Neural cell (in vitro differentiated cells): Measurements from ENCODE around the gene C1orf167. TPM values are rescaled to one million over a fixed set of nuclear protein-coding genes. Genes with fewer than 3 reads are reported as not detected.

Source experiments
- H2AFZ ChIP-seq: fragments of 200-600, 300-800 bp; sonication (generic), shearing (Covaris generic); 2 replicates; pipeline ENCODE4 v1.6.0; 2014; ENCODE audit warnings: low read depth, mild to moderate bottlenecking, antibody characterized with exemption, low read length, moderate library complexity
- H3F3A ChIP-seq: fragments of 200-600 bp; shearing (Covaris generic); 2 replicates; pipeline ENCODE4 v1.6.1; 2016; ENCODE audit warnings: mild to moderate bottlenecking, moderate library complexity, mixed read lengths, antibody characterized with exemption, low read length; ENCODE audit not compliant: insufficient read depth, poor library complexity, severe bottlenecking
- H3K27ac ChIP-seq: fragments of 200-600, 300-800 bp; sonication (generic), shearing (Covaris generic); 2 replicates; pipeline ENCODE4 v1.5.1; 2014; ENCODE audit warnings: mild to moderate bottlenecking, low read length, moderate library complexity
- H3K27me3 ChIP-seq: fragments of 300-800, 200-600 bp; sonication (generic), shearing (Covaris generic); 2 replicates; pipeline ENCODE4 v1.6.0; 2014; ENCODE audit warnings: mild to moderate bottlenecking, low read depth, low read length, moderate library complexity; ENCODE audit not compliant: insufficient read depth
- H3K36me3 ChIP-seq: fragments of 300-800, 200-600 bp; sonication (generic), shearing (Covaris generic); 2 replicates; pipeline ENCODE4 v1.5.1; 2014; ENCODE audit warnings: mild to moderate bottlenecking, antibody characterized with exemption, low read length, moderate library complexity; ENCODE audit not compliant: insufficient read depth
- H3K4me2 ChIP-seq: fragments of 300-800, 200-600 bp; sonication (generic), shearing (Covaris generic); 2 replicates; pipeline ENCODE4 v1.6.0; 2014; ENCODE audit warnings: mild to moderate bottlenecking, low read length
- H3K4me3 ChIP-seq: fragments of 300-800, 200-600 bp; sonication (generic), shearing (Covaris generic); 2 replicates; pipeline ENCODE4 v1.5.1; 2014; ENCODE audit warnings: mild to moderate bottlenecking, low read length, moderate library complexity
- H3K79me2 ChIP-seq: fragments of 200-600 bp; shearing (Covaris generic); replicated peaks from 2 replicates; pipeline ENCODE4 v1.6.0; 2014; ENCODE audit warnings: mild to moderate bottlenecking, low read length, moderate library complexity; ENCODE audit not compliant: insufficient read depth
- H3K9ac ChIP-seq: fragments of 300-800, 200-600 bp; sonication (generic), shearing (Covaris generic); 2 replicates; pipeline ENCODE4 v1.6.1; 2016; ENCODE audit warnings: mild to moderate bottlenecking, low read length, mixed read lengths
- H3K9me2 ChIP-seq: fragments of 200-600 bp; shearing (Covaris generic); 2 replicates; pipeline ENCODE4 v1.6.1; 2016; ENCODE audit warnings: mild to moderate bottlenecking, low read length, mixed read lengths; ENCODE audit not compliant: insufficient read depth
- H3K9me3 ChIP-seq: fragments of 200-600, 300-800 bp; sonication (generic), shearing (Covaris generic); 2 replicates; pipeline ENCODE4 v1.6.1; 2016; ENCODE audit warnings: mild to moderate bottlenecking, mixed run types, low read length, moderate library complexity, mixed read lengths
- H4K20me1 ChIP-seq: fragments of 200-600 bp; shearing (Covaris generic); 2 replicates; pipeline ENCODE4 v1.6.1; 2016; ENCODE audit warnings: mild to moderate bottlenecking, mixed run types; ENCODE audit not compliant: insufficient read depth
- EP300 ChIP-seq: fragments of 450-650 bp; conservative IDR thresholded peaks from 2 replicates; pipeline ENCODE4 v1.6.1; 2014; ENCODE audit warnings: antibody characterized with exemption, mild to moderate bottlenecking, moderate library complexity; ENCODE audit not compliant: poor library complexity, severe bottlenecking
- EZH2 ChIP-seq: fragments of 200-600, 300-800 bp; shearing (Covaris generic), sonication (generic); IDR thresholded peaks from 2 replicates; pipeline ENCODE4 v1.6.1; 2014; ENCODE audit warnings: antibody characterized with exemption, low read length, borderline replicate concordance, mild to moderate bottlenecking; ENCODE audit not compliant: insufficient read depth, poor library complexity, severe bottlenecking
- MXI1 ChIP-seq: fragments of 450-650 bp; conservative IDR thresholded peaks from 2 replicates; pipeline ENCODE4 v1.6.1; 2014; ENCODE audit warnings: antibody characterized with exemption, mild to moderate bottlenecking; ENCODE audit not compliant: poor library complexity, severe bottlenecking
- POLR2AphosphoS5 ChIP-seq: IDR thresholded peaks from 2 replicates; pipeline ENCODE4 v1.6.1; 2012
- RAD21 ChIP-seq: fragments of 450-650 bp; conservative IDR thresholded peaks from 2 replicates; pipeline ENCODE4 v1.6.1; 2014; ENCODE audit warnings: antibody characterized with exemption, mild to moderate bottlenecking, moderate library complexity
- SMC3 ChIP-seq: fragments of 450-650 bp; conservative IDR thresholded peaks from 2 replicates; pipeline ENCODE4 v1.6.1; 2014; ENCODE audit warnings: antibody characterized with exemption, mild to moderate bottlenecking, moderate library complexity; ENCODE audit not compliant: poor library complexity
- TAF1 ChIP-seq: IDR thresholded peaks from 2 replicates; pipeline ENCODE4 v1.6.1; 2012; ENCODE audit warnings: low read depth
- polyA plus RNA-seq: library from polyadenylated mRNA; depleted of rRNA; stranded (reverse); fragments of >200 nt; gene quantifications from 2 replicates; pipeline ENCODE4 v1.2.3, GENCODE V29; 2014
- TF ChIP-seq, protein P1 (sequence below): fragments of 450-650 bp; IDR thresholded peaks from 2 replicates; pipeline ENCODE4 v1.5.1; 2014; ENCODE audit warnings: antibody characterized with exemption, mild to moderate bottlenecking, moderate library complexity; ENCODE audit not compliant: poor library complexity, severe bottlenecking
- TF ChIP-seq, protein P2 (sequence below): IDR thresholded peaks from 2 replicates; pipeline ENCODE4 v1.6.1; 2012; ENCODE audit warnings: borderline replicate concordance

The C1orf167 gene
- polyA plus RNA-seq, 1 donor from 2014 or later: not detected

DNA sequence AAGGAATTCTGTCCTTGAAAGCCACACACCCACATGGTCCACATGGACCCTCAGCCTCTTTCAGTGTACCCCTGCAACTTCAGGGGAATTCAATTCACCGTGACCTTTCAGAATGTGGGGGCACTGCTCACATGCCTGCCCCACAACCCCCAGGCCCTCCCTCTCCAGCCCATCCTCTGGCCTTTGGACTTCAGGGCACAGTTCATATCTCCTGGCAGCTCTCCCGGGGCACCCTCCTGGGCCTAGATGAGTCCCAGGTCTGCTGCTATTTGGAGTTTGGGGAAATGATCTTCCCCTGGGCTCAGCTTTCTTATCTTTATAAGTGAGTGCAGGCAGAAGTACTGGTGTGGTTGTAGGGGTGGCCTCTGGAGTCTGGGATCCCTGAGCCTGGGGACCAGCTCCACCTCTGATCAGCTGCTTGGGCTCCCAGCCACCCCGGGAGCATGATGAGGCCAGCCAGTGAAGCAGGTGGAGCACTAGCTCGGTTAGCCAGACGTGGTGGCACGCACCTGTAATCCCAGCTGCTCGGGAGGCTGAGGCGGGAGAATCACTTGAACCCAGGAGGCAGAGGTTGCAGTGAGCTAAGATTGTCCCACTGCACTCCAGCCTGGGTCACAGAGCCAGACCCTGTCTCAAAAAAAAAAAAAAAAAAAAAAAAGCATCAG, 15.8 kb downstream of the C1orf167 start (continued):
- no peak for TF ChIP-seq SMC3

DNA sequence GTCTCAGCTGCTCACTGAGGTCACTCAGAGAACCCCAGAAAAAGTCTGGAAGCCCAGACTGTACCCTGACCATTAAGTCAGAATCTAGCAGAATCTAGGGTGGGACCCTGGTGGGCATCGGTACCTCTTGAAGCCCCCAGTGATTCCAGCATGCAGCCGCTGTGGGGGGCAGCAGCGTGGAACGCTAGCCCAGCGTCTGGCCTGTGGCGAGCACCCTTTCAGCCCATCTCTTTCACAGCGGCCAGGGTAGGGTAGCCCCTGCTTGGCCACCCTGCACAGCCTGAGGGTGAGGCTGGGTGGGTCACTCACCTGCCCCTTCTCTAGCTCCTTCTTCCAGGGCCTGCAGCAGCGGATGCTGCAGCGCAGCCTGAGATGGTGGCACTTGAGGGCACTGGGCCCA, 16.3 kb downstream of the C1orf167 start:
- Histone ChIP-seq H3K79me2 (no peaks in the 10 kb centered on the region), H3K27ac (no peak overlapping the region), H3K9me3 (no peaks in the 10 kb centered on the region), H3K4me3 (no peak overlapping the region), H3K9me2 (no peaks in the 10 kb centered on the region), H3K27me3 (no peaks in the 10 kb centered on the region), H3K9ac (no peak overlapping the region), H3K4me2 (no peak overlapping the region), H3K36me3 (no peaks in the 10 kb centered on the region), H2AFZ (no peak overlapping the region), H3F3A (no peaks in the 10 kb centered on the region), H4K20me1 (no peaks in the 10 kb centered on the region)
- TF ChIP-seq RAD21 (no peak), POLR2AphosphoS5 (no peak), TAF1 (no peak), EZH2 (no peak), MXI1 (no peak), SMC3 (no peak), EP300 (no peak)
- TF ChIP-seq, protein P1, sequence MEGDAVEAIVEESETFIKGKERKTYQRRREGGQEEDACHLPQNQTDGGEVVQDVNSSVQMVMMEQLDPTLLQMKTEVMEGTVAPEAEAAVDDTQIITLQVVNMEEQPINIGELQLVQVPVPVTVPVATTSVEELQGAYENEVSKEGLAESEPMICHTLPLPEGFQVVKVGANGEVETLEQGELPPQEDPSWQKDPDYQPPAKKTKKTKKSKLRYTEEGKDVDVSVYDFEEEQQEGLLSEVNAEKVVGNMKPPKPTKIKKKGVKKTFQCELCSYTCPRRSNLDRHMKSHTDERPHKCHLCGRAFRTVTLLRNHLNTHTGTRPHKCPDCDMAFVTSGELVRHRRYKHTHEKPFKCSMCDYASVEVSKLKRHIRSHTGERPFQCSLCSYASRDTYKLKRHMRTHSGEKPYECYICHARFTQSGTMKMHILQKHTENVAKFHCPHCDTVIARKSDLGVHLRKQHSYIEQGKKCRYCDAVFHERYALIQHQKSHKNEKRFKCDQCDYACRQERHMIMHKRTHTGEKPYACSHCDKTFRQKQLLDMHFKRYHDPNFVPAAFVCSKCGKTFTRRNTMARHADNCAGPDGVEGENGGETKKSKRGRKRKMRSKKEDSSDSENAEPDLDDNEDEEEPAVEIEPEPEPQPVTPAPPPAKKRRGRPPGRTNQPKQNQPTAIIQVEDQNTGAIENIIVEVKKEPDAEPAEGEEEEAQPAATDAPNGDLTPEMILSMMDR: no peak
- TF ChIP-seq, protein P2, sequence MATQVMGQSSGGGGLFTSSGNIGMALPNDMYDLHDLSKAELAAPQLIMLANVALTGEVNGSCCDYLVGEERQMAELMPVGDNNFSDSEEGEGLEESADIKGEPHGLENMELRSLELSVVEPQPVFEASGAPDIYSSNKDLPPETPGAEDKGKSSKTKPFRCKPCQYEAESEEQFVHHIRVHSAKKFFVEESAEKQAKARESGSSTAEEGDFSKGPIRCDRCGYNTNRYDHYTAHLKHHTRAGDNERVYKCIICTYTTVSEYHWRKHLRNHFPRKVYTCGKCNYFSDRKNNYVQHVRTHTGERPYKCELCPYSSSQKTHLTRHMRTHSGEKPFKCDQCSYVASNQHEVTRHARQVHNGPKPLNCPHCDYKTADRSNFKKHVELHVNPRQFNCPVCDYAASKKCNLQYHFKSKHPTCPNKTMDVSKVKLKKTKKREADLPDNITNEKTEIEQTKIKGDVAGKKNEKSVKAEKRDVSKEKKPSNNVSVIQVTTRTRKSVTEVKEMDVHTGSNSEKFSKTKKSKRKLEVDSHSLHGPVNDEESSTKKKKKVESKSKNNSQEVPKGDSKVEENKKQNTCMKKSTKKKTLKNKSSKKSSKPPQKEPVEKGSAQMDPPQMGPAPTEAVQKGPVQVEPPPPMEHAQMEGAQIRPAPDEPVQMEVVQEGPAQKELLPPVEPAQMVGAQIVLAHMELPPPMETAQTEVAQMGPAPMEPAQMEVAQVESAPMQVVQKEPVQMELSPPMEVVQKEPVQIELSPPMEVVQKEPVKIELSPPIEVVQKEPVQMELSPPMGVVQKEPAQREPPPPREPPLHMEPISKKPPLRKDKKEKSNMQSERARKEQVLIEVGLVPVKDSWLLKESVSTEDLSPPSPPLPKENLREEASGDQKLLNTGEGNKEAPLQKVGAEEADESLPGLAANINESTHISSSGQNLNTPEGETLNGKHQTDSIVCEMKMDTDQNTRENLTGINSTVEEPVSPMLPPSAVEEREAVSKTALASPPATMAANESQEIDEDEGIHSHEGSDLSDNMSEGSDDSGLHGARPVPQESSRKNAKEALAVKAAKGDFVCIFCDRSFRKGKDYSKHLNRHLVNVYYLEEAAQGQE: no peak

DNA sequence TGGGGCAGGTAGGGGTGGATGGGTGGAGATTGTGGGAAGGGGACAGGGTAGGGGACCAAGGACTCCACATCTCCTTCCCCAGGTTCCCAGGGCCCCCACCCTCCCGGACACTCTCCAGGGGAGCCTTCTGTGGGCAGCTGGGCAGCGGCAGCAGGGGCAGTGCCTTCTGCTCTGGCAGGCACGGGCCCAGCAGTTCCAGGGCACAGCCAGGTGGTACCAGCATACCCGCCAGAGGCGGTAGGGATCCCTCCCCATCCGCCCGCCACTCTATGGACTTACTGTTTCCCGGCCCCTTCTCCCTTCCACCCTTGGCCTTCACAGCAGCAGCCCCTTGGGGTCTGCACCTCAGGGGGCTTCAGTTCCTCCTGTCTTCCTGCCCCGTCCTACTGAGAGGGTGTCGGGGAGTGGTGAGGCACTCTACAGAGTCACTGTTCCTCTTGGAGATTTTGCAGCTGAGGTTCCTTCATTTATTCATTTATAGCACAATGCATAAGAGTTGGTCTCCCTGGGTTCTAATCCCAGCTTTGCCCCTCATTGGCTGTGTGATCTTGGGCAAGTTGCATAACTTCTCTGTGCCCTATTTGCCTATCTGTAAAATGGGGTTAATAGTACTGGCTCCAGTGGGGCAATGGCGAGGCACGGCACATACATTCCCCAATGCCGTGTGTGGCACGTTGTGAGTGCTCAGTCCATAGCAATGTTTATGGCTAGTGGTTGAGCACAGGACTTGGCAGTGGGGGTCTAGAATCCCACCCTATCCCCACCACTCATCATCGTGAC, 17.0 kb downstream of the C1orf167 start:
- Histone ChIP-seq H3K79me2 (no peaks in the 10 kb centered on the region), H3K36me3 (no peaks in the 10 kb centered on the region), H4K20me1 (no peaks in the 10 kb centered on the region), H3K27ac (no peak overlapping the region), H3K4me2 (no peak overlapping the region), H3K4me3 (no peak overlapping the region), H3K9me2 (no peaks in the 10 kb centered on the region), H3K27me3 (no peaks in the 10 kb centered on the region), H3K9ac (no peak overlapping the region), H2AFZ (no peak overlapping the region), H3F3A (no peaks in the 10 kb centered on the region), H3K9me3 (no peaks in the 10 kb centered on the region)
- TF ChIP-seq MXI1 (no peak), EP300 (no peak), POLR2AphosphoS5 (no peak), EZH2 (no peak), RAD21 (no peak), SMC3 (no peak), TAF1 (no peak)
- TF ChIP-seq, protein P1: no peak
- TF ChIP-seq, protein P2: no peak
